ENCODE results near the gene TMEM100. TPM values are rescaled to one million over a fixed set of nuclear protein-coding genes. Genes with fewer than 3 reads are reported as not detected.

TMEM100 gene
- total and polyA plus RNA-seq, 2 of the 8 experiments (the other 6 are each of a cell fraction or from before 2014, with no cell fraction given): 0.36 to 0.48 TPM

DNA sequence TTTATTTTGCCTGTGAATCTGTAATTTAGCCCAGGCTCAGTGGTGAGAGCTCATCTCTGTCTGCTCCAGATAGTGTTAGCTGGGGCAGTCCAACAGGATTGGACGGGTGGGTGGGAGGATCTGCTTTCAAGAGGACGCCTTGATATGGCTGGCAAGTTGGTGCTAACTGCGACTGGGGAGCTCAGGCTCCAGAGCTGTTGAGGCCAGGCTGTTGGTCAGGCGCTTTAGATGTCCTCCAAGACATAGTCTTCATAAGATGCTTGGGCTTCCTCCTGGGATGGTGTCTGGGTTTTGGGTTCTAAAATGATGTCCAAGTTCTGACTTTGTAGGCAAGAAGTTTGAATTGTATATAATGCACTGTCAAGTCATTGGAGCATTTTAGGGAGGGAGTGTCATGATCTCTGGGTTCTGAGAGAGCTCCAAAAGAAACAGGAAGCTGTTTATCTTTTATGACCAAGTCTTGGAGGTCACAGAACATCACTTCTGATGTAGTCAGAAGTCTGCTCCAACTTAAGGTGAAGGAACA, 15.4 kb upstream of the TMEM100 start (continued):
- TF ChIP-seq RXRA (IDR thresholded peaks at IDR 0.05; ENCODE audit: insufficient read depth, low read depth, low read length): no peak
- no peak for TF ChIP-seq SIX5 (IDR thresholded peaks at IDR 0.05; ENCODE audit: low read depth, low read length)

All from H1 (cell line).